H1 (cell line): ENCODE results near the gene UCKL1. TPM values are rescaled to one million over a fixed set of nuclear protein-coding genes. Genes with fewer than 3 reads are reported as not detected.
"Not testable (repeated sequence)": the region's sequence is repeated elsewhere in the genome, so short reads cannot be mapped to it uniquely, and the experiment has no call there.

Source experiments
- CTCF ChIA-PET: fragments of 300-600 bp; sonication (Branson Sonifier 250); formaldehyde crosslinking; loops from one replicate; lab custom pipeline; 2021; ENCODE audit not compliant: partially characterized antibody; lab: Charles Lee
- POLR2A ChIA-PET: fragments of 300-600 bp; sonication (Branson Sonifier 250); formaldehyde crosslinking; loops from one replicate; lab custom pipeline; 2021; ENCODE audit warnings: inconsistent platforms; ENCODE audit not compliant: partially characterized antibody; lab: Charles Lee
- DNase-seq, 2 experiments: peaks; one replicate each; pipeline versions ENCODE4 v3.0.0 to v3.0.0-alpha.2; 2010 to 2022; ENCODE audit warnings: low spot score in 2 of 2, low read depth in 1 of 2, mixed read lengths in 1 of 2
- FAIRE-seq: peaks from 2 replicates; lab custom pipeline; 2011; peaks lifted over from hg19 to GRCh38; lab: Jason Lieb, UNC
- H2AFZ ChIP-seq: 2 replicates; pipeline ENCODE4 v1.8.1; 2012; ENCODE audit warnings: low read length, inconsistent platforms
- H2AK5ac ChIP-seq: 2 replicates; pipeline ENCODE4 v1.6.1; 2013; ENCODE audit warnings: low read depth, low read length
- H2BK120ac ChIP-seq: replicated peaks from 2 replicates; pipeline ENCODE3; 2013; ENCODE audit warnings: low read depth, low read length, inconsistent platforms
- H2BK12ac ChIP-seq: 2 replicates; pipeline ENCODE4 v1.6.1; 2013; ENCODE audit warnings: low read depth, low read length
- H2BK15ac ChIP-seq: 2 replicates; pipeline ENCODE4 v1.6.1; 2013; ENCODE audit warnings: low read length
- H2BK20ac ChIP-seq: 2 replicates; pipeline ENCODE4 v1.6.1; 2013; ENCODE audit warnings: low read length
- H2BK5ac ChIP-seq: 2 replicates; pipeline ENCODE4 v1.6.1; 2013; ENCODE audit warnings: low read depth, low read length
- H3K14ac ChIP-seq: 2 replicates; pipeline ENCODE4 v1.6.1; 2013; ENCODE audit warnings: inconsistent platforms; ENCODE audit not compliant: insufficient read length
- H3K18ac ChIP-seq: 2 replicates; pipeline ENCODE4 v1.6.1; 2013; ENCODE audit warnings: low read length; ENCODE audit errors: extremely low read depth
- H3K23ac ChIP-seq: 2 replicates; pipeline ENCODE4 v1.6.1; 2013; ENCODE audit warnings: inconsistent platforms; ENCODE audit not compliant: insufficient read length
- H3K23me2 ChIP-seq: 2 replicates; pipeline ENCODE4 v1.6.1; 2013; ENCODE audit warnings: low read depth, low read length
- H3K27ac ChIP-seq: 2 replicates; pipeline ENCODE4 v1.6.1; 2011; ENCODE audit warnings: low read depth, low read length, inconsistent platforms
- H3K27me3 ChIP-seq, 4 experiments: replicated peaks in 1 of 4; 1 replicate in 1 of 4; 2 replicates in 3 of 4; pipeline versions ENCODE4 v1.6.1 to v1.8.1; 2011 to 2013; ENCODE audit warnings: low read length in 3 of 4, mild to moderate bottlenecking in 3 of 4, inconsistent platforms in 2 of 4, mixed read lengths in 2 of 4, moderate library complexity in 1 of 4; ENCODE audit not compliant: control insufficient read depth in 3 of 4, insufficient read depth in 3 of 4; ENCODE audit errors: extremely low read depth in 1 of 4
- H3K36me3 ChIP-seq, 4 experiments: 2 replicates each; pipeline versions ENCODE4 v1.6.1 to v1.8.1; 2011 to 2013; ENCODE audit warnings: mild to moderate bottlenecking in 4 of 4, low read length in 3 of 4, moderate library complexity in 2 of 4, control low read depth in 1 of 4, inconsistent platforms in 1 of 4; ENCODE audit not compliant: insufficient read depth in 4 of 4, control insufficient read depth in 2 of 4
- H3K4ac ChIP-seq: replicated peaks from 2 replicates; pipeline ENCODE3; 2013; ENCODE audit warnings: low read length, low read depth, mixed read lengths, inconsistent platforms; ENCODE audit not compliant: insufficient read length
- H3K4me1 ChIP-seq, 4 experiments: replicated peaks in 1 of 4; 1 replicate in 1 of 4; 2 replicates in 3 of 4; pipeline versions ENCODE4 v1.6.1 to v1.8.1; 2011 to 2013; ENCODE audit warnings: low read length in 3 of 4, inconsistent platforms in 2 of 4, mixed read lengths in 1 of 4; ENCODE audit not compliant: insufficient read depth in 4 of 4, control insufficient read depth in 3 of 4
- H3K4me2 ChIP-seq, 2 experiments: 2 replicates each; pipeline versions ENCODE4 v1.6.1 to v1.8.1; 2011 to 2013; ENCODE audit warnings: low read depth in 2 of 2, low read length in 2 of 2, control low read depth in 1 of 2, inconsistent platforms in 1 of 2, mild to moderate bottlenecking in 1 of 2; ENCODE audit not compliant: insufficient read depth in 1 of 2
- H3K4me3 ChIP-seq, 4 experiments: fragments of 200-600, 300-600 bp in 1 of 4; sonication (generic), shearing (Covaris generic), sonication (Bioruptor Twin) in 1 of 4; 2 replicates each; pipeline versions ENCODE4 v1.5.1 to v1.8.1; 2011 to 2016; ENCODE audit warnings: low read length in 4 of 4, low read depth in 3 of 4, control low read depth in 2 of 4, inconsistent platforms in 2 of 4, mild to moderate bottlenecking in 2 of 4, mixed read lengths in 1 of 4, moderate library complexity in 1 of 4; ENCODE audit not compliant: insufficient read depth in 2 of 4; ENCODE audit errors: extremely low read depth in 1 of 4
- H3K56ac ChIP-seq: replicated peaks from 2 replicates; pipeline ENCODE3; 2013; ENCODE audit warnings: low read depth, mild to moderate bottlenecking, mixed read lengths, low read length, inconsistent platforms; ENCODE audit not compliant: insufficient read length
- H3K79me1 ChIP-seq: 2 replicates; pipeline ENCODE4 v1.6.1; 2013; ENCODE audit warnings: low read depth, low read length, control low read depth
- H3K79me2 ChIP-seq, 2 experiments: 2 replicates each; pipeline versions ENCODE4 v1.6.1 to v1.8.1; 2012 to 2013; ENCODE audit warnings: low read length in 2 of 2, mild to moderate bottlenecking in 2 of 2, inconsistent platforms in 1 of 2; ENCODE audit not compliant: insufficient read depth in 2 of 2, control insufficient read depth in 1 of 2
- H3K9ac ChIP-seq, 4 experiments: replicated peaks in 1 of 4; 1 replicate in 1 of 4; 2 replicates in 3 of 4; pipeline versions ENCODE4 v1.6.1 to v1.8.1; 2011 to 2013; ENCODE audit warnings: low read depth in 3 of 4, low read length in 3 of 4, control low read depth in 2 of 4, mild to moderate bottlenecking in 2 of 4, moderate library complexity in 2 of 4, inconsistent platforms in 1 of 4; ENCODE audit errors: extremely low read depth in 1 of 4
- H3K9me3 ChIP-seq, 2 experiments: 2 replicates each; pipeline versions ENCODE4 v1.6.1 to v1.8.1; 2012 to 2013; ENCODE audit warnings: mild to moderate bottlenecking in 2 of 2, moderate library complexity in 2 of 2, control low read depth in 1 of 2, inconsistent platforms in 1 of 2, low read depth in 1 of 2, low read length in 1 of 2, mixed read lengths in 1 of 2; ENCODE audit not compliant: insufficient read depth in 2 of 2
- H4K20me1 ChIP-seq, 2 experiments: replicated peaks in 1 of 2; 2 replicates each; pipeline versions ENCODE3 to v1.8.1; 2011 to 2013; ENCODE audit warnings: inconsistent platforms in 2 of 2, low read length in 2 of 2, mild to moderate bottlenecking in 1 of 2; ENCODE audit not compliant: insufficient read depth in 2 of 2, control insufficient read depth in 1 of 2
- H4K5ac ChIP-seq: 2 replicates; pipeline ENCODE4 v1.6.1; 2013; ENCODE audit warnings: low read length, low read depth, mixed read lengths, inconsistent platforms; ENCODE audit not compliant: insufficient read length
- H4K8ac ChIP-seq: 2 replicates; pipeline ENCODE4 v1.8.0; 2013; ENCODE audit warnings: mild to moderate bottlenecking, moderate library complexity, low read length, inconsistent platforms; ENCODE audit not compliant: insufficient read depth; ENCODE audit errors: extremely low read depth
- H4K91ac ChIP-seq: replicated peaks from 2 replicates; pipeline ENCODE3; 2013; ENCODE audit warnings: low read length, mixed read lengths, inconsistent platforms; ENCODE audit not compliant: insufficient read length
- WGBS, 2 experiments: shearing (Covaris generic) in 1 of 2; methylation state at CpG; one replicate each; pipeline versions ENCODE4 v1.1.6 to v1.1.7; 2013 to 2015; ENCODE audit warnings: low lambda C conversion rate in 2 of 2, mixed read lengths in 2 of 2, inconsistent platforms in 1 of 2, low coverage in 1 of 2, missing lambda C conversion rate in 1 of 2; ENCODE audit not compliant: insufficient replicate concordance in 2 of 2, insufficient coverage in 1 of 2, insufficient read length in 1 of 2; ENCODE audit errors: extremely low coverage in 1 of 2, missing lambda C conversion rate in 1 of 2; 5-methylcytosine and 5-hydroxymethylcytosine counted together
- polyA plus RNA-seq, 7 experiments: library from polyadenylated mRNA; depleted of rRNA in 3 of 7; stranded (reverse) in 5 of 7; unstranded in 2 of 7; fragments of >200 nt in 5 of 7; fragments of 200-250 nt in 2 of 7; gene quantifications; 1 replicate in 5 of 7; 2 replicates in 1 of 7; 4 replicates in 1 of 7; pipeline versions ENCODE4 v1.2.1 to v1.2.3, GENCODE V29; 2011 to 2013; ENCODE audit warnings: missing spikeins in 2 of 7, mixed read lengths in 2 of 7
- total RNA-seq: library from RNA; stranded (reverse); fragmentation: NEBNext Ultra II Directional; extraction: Animal tissue kit (Norgen Biotek cat#: 25700); gene quantifications from 2 replicates; pipeline ENCODE4 v1.2.1, GENCODE V29; 2021

Gene UCKL1
- total and polyA plus RNA-seq, 2 of the 8 experiments (the other 6 are each of a cell fraction or from before 2014, with no cell fraction given) = 36.5 to 91.2 TPM

- H3K9ac ChIP-seq, H2AK5ac ChIP-seq, H3K23ac ChIP-seq, H3K4ac ChIP-seq, H3K4me2 ChIP-seq, H4K8ac ChIP-seq, POLR2A ChIA-PET, H3K27ac ChIP-seq, H2BK20ac ChIP-seq, H2BK5ac ChIP-seq, H2AFZ ChIP-seq, DNase-seq, H3K56ac ChIP-seq, FAIRE-seq, H2BK120ac ChIP-seq, H3K14ac ChIP-seq, H4K5ac ChIP-seq, H4K91ac ChIP-seq, H3K18ac ChIP-seq, H2BK15ac ChIP-seq, H3K79me2 ChIP-seq, H3K27me3 ChIP-seq, H3K79me1 ChIP-seq, H3K9me3 ChIP-seq, H3K4me3 ChIP-seq, H4K20me1 ChIP-seq, H3K36me3 ChIP-seq: not testable (repeated sequence)
- H3K4me1 ChIP-seq = peaks cover 4 to 24% (median 10%) of the 10 kb centered on the region in 4 experiments; a peak in 6 of 7 replicates
- peaks cover 19% of the 10 kb centered on the region for H3K23me2 ChIP-seq
- WGBS, 2 experiments = 86% methylated on average over 6 of the region's 7 CpGs; no CpG with 5 or more reads in 1 of the 2 experiments
- CTCF ChIA-PET = interaction anchor here (0.9 to 5.0 kb wide), 4 partner anchors 42 to 81 kb away, joined by 3 to 58 read pairs (median 4); no protein-coding TSS in a partner anchor
- H2BK12ac ChIP-seq = peak overlapping the region; percentile 60; the same call in 1 of the 2 replicates
These were observed 20.3 kb upstream of the UCKL1 start for GRCh38 chr20:63976511-63976910.
